Measurements from ENCODE around the gene GRIK4.

DNA sequence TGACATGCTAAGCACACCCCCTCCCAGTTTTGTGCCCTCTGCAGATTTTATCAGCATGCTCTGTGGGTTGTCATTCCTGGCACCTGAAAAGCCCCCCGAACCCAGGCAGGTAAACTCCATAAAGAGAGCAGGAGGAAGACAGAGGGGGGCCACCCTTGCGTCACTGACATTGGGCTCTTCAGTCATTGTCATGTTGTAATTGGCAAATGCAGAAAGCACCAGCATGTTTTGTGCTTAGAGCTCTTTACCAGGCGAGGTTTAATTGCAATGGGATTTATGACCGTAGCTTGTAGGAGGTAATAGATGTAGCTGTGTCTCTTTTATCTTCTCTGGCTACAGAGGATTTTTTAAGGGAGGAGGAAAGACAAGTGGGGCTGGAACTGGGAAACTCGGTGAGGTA lies 201.7 kb downstream of the GRIK4 start:
- TF ChIP-seq EZH2 (IDR thresholded peaks at IDR 0.05; ENCODE audit: insufficient read depth, poor library complexity, severe bottlenecking) (no peak), EZH2phosphoT487 (IDR thresholded peaks at IDR 0.05; ENCODE audit: insufficient read depth, low read depth) (no peak)
